Putamen (tissue), 1 donor: Measurements from ENCODE around the gene TNP2.

Experiments used
- DNase-seq: peaks from one replicate; pipeline ENCODE4 v3.0.0-alpha.2; 2016; ENCODE audit warnings: low spot score

Gene TNP2

GRCh38 chr16:11276896-11277593, 7.9 kb upstream of the TNP2 start:
- DNase-seq = no peak

GRCh38 chr16:11276143-11276895, 7.2 kb upstream of the TNP2 start, which contains the start of gene PRM2:
Gene PRM2, minus strand, starts transcription at chr16:11276480. Its CDS starts 110 bp downstream, at chr16:11276370.
- no peak for DNase-seq

- DNase-seq = no peak
Observed at GRCh38 chr16:11274964-11275363, 5.8 kb upstream of the TNP2 start.

- DNase-seq = no peak
Observed at GRCh38 chr16:11273721-11274324, 4.7 kb upstream of the TNP2 start.

GRCh38 chr16:11272921-11273720, 4.0 kb upstream of the TNP2 start, which contains the start of gene PRM3:
Gene PRM3, minus strand, starts transcription at chr16:11273629. Its CDS starts 34 bp downstream, at chr16:11273595.
- no peak for DNase-seq

- no peak for DNase-seq
Observed at GRCh38 chr16:11272484-11272883, 3.4 kb upstream of the TNP2 start.

- DNase-seq = no peak
Observed at GRCh38 chr16:11271610-11272009, 2.5 kb upstream of the TNP2 start.

- no peak for DNase-seq
Observed at GRCh38 chr16:11270602-11271162, 1.6 kb upstream of the TNP2 start.

GRCh38 chr16:11265124-11265523, 4.0 kb downstream of the TNP2 start:
- DNase-seq = no peak

GRCh38 chr16:11264155-11264832, 4.8 kb downstream of the TNP2 start:
- DNase-seq = no peak

GRCh38 chr16:11263737-11264136, 5.4 kb downstream of the TNP2 start:
- DNase-seq = no peak

- DNase-seq = no peak
Observed at GRCh38 chr16:11262915-11263314, 6.2 kb downstream of the TNP2 start.

GRCh38 chr16:11260596-11260966, 8.5 kb downstream of the TNP2 start:
- DNase-seq = no peak

GRCh38 chr16:11259655-11260595, 9.2 kb downstream of the TNP2 start:
- no peak for DNase-seq

- DNase-seq = peak; percentile 70
Observed at GRCh38 chr16:11258553-11259492, 10.3 kb downstream of the TNP2 start.

- DNase-seq = peak; percentile 63
Observed at GRCh38 chr16:11257131-11257938, 11.8 kb downstream of the TNP2 start.

- no peak for DNase-seq
Observed at GRCh38 chr16:11256661-11257130, 12.4 kb downstream of the TNP2 start.
